ENCODE measurements around the gene MBLAC1. TPM values are rescaled to one million over a fixed set of nuclear protein-coding genes. Genes with fewer than 3 reads are reported as not detected.

MBLAC1 gene
- total RNA-seq, 2 donors from 2014 or later = 2.1 to 5.3 TPM

- intact Hi-C loops (cut with DNase I) = no loop called here
- no peaks in the 10 kb centered on the region for H3K36me3 ChIP-seq (replicated peaks in 1 of 2; ENCODE audit: insufficient read depth in 1 of 2, low read depth in 2 of 2)
- TF ChIP-seq CTCF (IDR thresholded peaks at IDR 0.05) = no peak
- no peak for TF ChIP-seq POLR2A (IDR thresholded peaks at IDR 0.05)
- peaks cover 0 to 19% of the 10 kb centered on the region in 2 donors for H3K27me3 ChIP-seq
- peaks cover 17% of the 10 kb centered on the region for H3K4me1 ChIP-seq
- DNase-seq = no peak
- WGBS, 2 donors = 52 to 60% methylated on average over 6 of the region's 6 CpGs
- no peak for ATAC-seq
- no peaks in the 10 kb centered on the region for H3K9me3 ChIP-seq
- no peak overlapping the region for H3K4me3 ChIP-seq
- no peak overlapping the region for H3K27ac ChIP-seq
These were observed 36.3 kb downstream of the MBLAC1 start for GRCh38 chr7:100163006-100163531.

GRCh38 chr7:100163871-100164270 lies 37.1 kb downstream of the MBLAC1 start:
- H3K36me3 ChIP-seq (replicated peaks in 1 of 2; ENCODE audit: insufficient read depth in 1 of 2, low read depth in 2 of 2) = no peaks in the 10 kb centered on the region
- H3K27me3 ChIP-seq = peaks cover 0 to 22% of the 10 kb centered on the region in 2 donors
- intact Hi-C loops (cut with DNase I) = no loop called here
- H3K4me3 ChIP-seq = no peak overlapping the region
- TF ChIP-seq CTCF (IDR thresholded peaks at IDR 0.05) = no peak
- TF ChIP-seq POLR2A (IDR thresholded peaks at IDR 0.05) = no peak
- DNase-seq = no peak
- H3K4me1 ChIP-seq = peaks cover 22% of the 10 kb centered on the region
- 71 to 74% methylated on average over 5 of the region's 5 CpGs for WGBS, 2 donors
- H3K27ac ChIP-seq = no peak overlapping the region
- no peaks in the 10 kb centered on the region for H3K9me3 ChIP-seq
- ATAC-seq = no peak

- no peak overlapping the region for H3K4me3 ChIP-seq
- DNase-seq (no peak), ATAC-seq (no peak)
- WGBS, 2 donors = 46 to 60% methylated on average over 15 to 16 of the region's 16 CpGs
- no peaks in the 10 kb centered on the region for H3K9me3 ChIP-seq
- no peaks in the 10 kb centered on the region for H3K36me3 ChIP-seq (replicated peaks in 1 of 2; ENCODE audit: insufficient read depth in 1 of 2, low read depth in 2 of 2)
- no peak overlapping the region for H3K27ac ChIP-seq
- H3K4me1 ChIP-seq = peaks cover 26% of the 10 kb centered on the region
- peaks cover 0 to 39% of the 10 kb centered on the region in 2 donors for H3K27me3 ChIP-seq
- intact Hi-C loops (cut with DNase I) = no loop called here
- TF ChIP-seq CTCF (IDR thresholded peaks at IDR 0.05) (no peak), POLR2A (IDR thresholded peaks at IDR 0.05) (no peak)
These were observed 39.7 kb downstream of the MBLAC1 start for GRCh38 chr7:100166317-100166940.

GRCh38 chr7:100166970-100167911 lies 40.5 kb downstream of the MBLAC1 start:
- no peak for ATAC-seq
- H3K4me3 ChIP-seq = no peak overlapping the region
- 36 to 45% methylated on average over 13 to 14 of the region's 14 CpGs for WGBS, 2 donors
- no peaks in the 10 kb centered on the region for H3K9me3 ChIP-seq
- no peak overlapping the region for H3K27ac ChIP-seq
- no peak for DNase-seq
- H3K27me3 ChIP-seq = peaks cover 0 to 46% of the 10 kb centered on the region in 2 donors
- intact Hi-C loops (cut with DNase I) = no loop called here
- H3K36me3 ChIP-seq (replicated peaks in 1 of 2; ENCODE audit: insufficient read depth in 1 of 2, low read depth in 2 of 2) = no peaks in the 10 kb centered on the region
- TF ChIP-seq CTCF (IDR thresholded peaks at IDR 0.05) = no peak
- no peak for TF ChIP-seq POLR2A (IDR thresholded peaks at IDR 0.05)
- peaks cover 31% of the 10 kb centered on the region for H3K4me1 ChIP-seq
